ENCODE results near the gene MATR3. TPM values are rescaled to one million over a fixed set of nuclear protein-coding genes. Genes with fewer than 3 reads are reported as not detected.

The MATR3 gene
- polyA plus RNA-seq, 3 donors = 61.8 to 174 (median 137) TPM

DNA sequence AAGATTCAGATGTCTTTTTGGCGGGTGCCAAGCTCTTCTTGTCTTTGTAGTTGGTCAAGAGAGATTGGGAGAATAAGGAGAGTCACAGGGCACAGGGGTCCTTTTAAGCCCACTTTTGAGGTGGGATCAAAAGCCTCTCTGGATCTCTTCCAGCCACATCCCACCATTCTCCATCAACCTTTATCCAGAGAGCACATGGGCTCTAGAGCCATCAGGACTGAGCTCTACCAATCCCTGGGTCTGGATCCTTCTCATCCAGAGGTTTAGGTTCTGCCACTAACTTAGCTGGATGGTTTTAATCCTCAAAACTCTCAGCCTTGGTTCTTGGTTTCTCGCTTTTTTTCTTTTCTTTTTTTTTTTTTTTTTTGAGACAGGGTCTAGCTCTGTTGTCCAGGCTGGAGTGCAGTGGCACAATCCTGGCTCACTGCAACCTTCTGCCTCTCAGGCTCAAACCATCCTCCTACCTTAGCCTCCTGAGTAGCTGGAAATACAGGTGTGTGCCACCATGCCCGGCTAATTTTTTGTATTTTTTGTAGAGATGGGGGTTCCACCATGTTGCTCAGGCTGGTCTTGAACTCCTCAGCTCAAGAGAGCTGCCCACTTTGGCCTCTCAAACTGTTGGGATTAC, 44.6 kb upstream of the MATR3 start:
- WGBS (ENCODE audit: insufficient coverage) = 100% methylated on average over 1 of the region's 3 CpGs
- Mint-ChIP-seq H3K4me3 (no peak overlapping the region), H3K27ac (peak overlapping the region in 1 of 7 donors; percentile 16), H3K27me3 (ENCODE audit: low read depth in 3 of 3) (peaks cover 0 to 2% (median 0%) of the 10 kb centered on the region in 3 donors), H3K36me3 (no peaks in the 10 kb centered on the region), H3K4me1 (peaks cover 29% of the 10 kb centered on the region), H3K9me3 (peaks cover 0 to 8% (median 0%) of the 10 kb centered on the region in 7 donors)
- no peak overlapping the region for H3K4me3 ChIP-seq (replicated peaks in 1 of 3; ENCODE audit: low read depth in 2 of 3, low read length in 3 of 3)
- H3K79me2 ChIP-seq (ENCODE audit: insufficient read depth, low read length) = no peaks in the 10 kb centered on the region
- intact Hi-C loops (cut with micrococcal nuclease) = no loop called here
- no peak overlapping the region for H3K27ac ChIP-seq (ENCODE audit: low read depth in 1 of 2, low read length in 2 of 2)
- no peak for DNase-seq
- no peaks in the 10 kb centered on the region for H3K9me3 ChIP-seq (replicated peaks in 1 of 2; ENCODE audit: control insufficient read depth in 1 of 2, insufficient read depth in 1 of 2, low read length in 2 of 2)
- no peak overlapping the region for H3K4me2 ChIP-seq (replicated peaks; ENCODE audit: extremely low read depth, low read length, poor library complexity, severe bottlenecking)
- H3K9ac ChIP-seq (ENCODE audit: insufficient read depth, low read length, poor library complexity, severe bottlenecking) = no peak overlapping the region
- TF ChIP-seq, protein P1, sequence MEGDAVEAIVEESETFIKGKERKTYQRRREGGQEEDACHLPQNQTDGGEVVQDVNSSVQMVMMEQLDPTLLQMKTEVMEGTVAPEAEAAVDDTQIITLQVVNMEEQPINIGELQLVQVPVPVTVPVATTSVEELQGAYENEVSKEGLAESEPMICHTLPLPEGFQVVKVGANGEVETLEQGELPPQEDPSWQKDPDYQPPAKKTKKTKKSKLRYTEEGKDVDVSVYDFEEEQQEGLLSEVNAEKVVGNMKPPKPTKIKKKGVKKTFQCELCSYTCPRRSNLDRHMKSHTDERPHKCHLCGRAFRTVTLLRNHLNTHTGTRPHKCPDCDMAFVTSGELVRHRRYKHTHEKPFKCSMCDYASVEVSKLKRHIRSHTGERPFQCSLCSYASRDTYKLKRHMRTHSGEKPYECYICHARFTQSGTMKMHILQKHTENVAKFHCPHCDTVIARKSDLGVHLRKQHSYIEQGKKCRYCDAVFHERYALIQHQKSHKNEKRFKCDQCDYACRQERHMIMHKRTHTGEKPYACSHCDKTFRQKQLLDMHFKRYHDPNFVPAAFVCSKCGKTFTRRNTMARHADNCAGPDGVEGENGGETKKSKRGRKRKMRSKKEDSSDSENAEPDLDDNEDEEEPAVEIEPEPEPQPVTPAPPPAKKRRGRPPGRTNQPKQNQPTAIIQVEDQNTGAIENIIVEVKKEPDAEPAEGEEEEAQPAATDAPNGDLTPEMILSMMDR (IDR thresholded peaks at IDR 0.05) = no peak
- no peak overlapping the region for H2AFZ ChIP-seq (ENCODE audit: insufficient read depth, low read depth, low read length, poor library complexity, severe bottlenecking)
- no peaks in the 10 kb centered on the region for H4K20me1 ChIP-seq (ENCODE audit: insufficient read depth, low read length)
- no peaks in the 10 kb centered on the region for H3K36me3 ChIP-seq (replicated peaks in 1 of 2; ENCODE audit: control insufficient read depth in 1 of 2, insufficient read depth in 2 of 2, low read length in 2 of 2)
- H3K4me1 ChIP-seq (ENCODE audit: control insufficient read depth in 1 of 2, insufficient read depth in 2 of 2, low read length in 2 of 2) = peaks cover 17 to 31% of the 10 kb centered on the region in 2 donors
- no peaks in the 10 kb centered on the region for H3K27me3 ChIP-seq (ENCODE audit: control insufficient read depth in 2 of 2, insufficient read depth in 2 of 2, low read length in 2 of 2)

DNA sequence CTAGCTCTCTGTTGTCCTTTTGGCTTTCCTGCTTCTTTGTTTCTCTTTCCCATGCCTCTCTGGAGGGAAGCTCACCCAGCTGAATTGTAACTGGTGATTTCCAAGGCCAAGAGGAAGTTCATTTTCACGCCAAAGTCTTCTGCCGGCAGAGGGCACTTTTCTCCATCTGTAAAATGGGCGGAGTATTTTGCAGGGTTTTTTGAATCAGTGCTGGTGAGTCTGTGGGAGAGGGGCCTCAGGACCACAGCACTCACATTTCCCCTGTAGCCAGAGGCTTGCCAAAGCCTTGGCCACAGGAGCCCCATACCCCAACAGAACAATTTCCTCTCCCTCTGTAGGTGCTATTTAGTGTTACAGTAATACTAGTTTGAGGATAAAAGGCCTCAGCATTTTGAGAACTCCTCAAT, 42.3 kb upstream of the MATR3 start:
- Histone ChIP-seq H3K9me3 (replicated peaks in 1 of 2; ENCODE audit: control insufficient read depth in 1 of 2, insufficient read depth in 1 of 2, low read length in 2 of 2) (no peaks in the 10 kb centered on the region), H3K4me1 (ENCODE audit: control insufficient read depth in 1 of 2, insufficient read depth in 2 of 2, low read length in 2 of 2) (peaks cover 10 to 21% of the 10 kb centered on the region in 2 donors), H3K4me2 (replicated peaks; ENCODE audit: extremely low read depth, low read length, poor library complexity, severe bottlenecking) (no peak overlapping the region), H3K9ac (ENCODE audit: insufficient read depth, low read length, poor library complexity, severe bottlenecking) (no peak overlapping the region), H2AFZ (ENCODE audit: insufficient read depth, low read depth, low read length, poor library complexity, severe bottlenecking) (peak overlapping the region; percentile 48), H4K20me1 (ENCODE audit: insufficient read depth, low read length) (no peaks in the 10 kb centered on the region), H3K79me2 (ENCODE audit: insufficient read depth, low read length) (no peaks in the 10 kb centered on the region), H3K27ac (ENCODE audit: low read depth in 1 of 2, low read length in 2 of 2) (no peak overlapping the region), H3K36me3 (replicated peaks in 1 of 2; ENCODE audit: control insufficient read depth in 1 of 2, insufficient read depth in 2 of 2, low read length in 2 of 2) (no peaks in the 10 kb centered on the region), H3K4me3 (replicated peaks in 1 of 3; ENCODE audit: low read depth in 2 of 3, low read length in 3 of 3) (no peak overlapping the region), H3K27me3 (ENCODE audit: control insufficient read depth in 2 of 2, insufficient read depth in 2 of 2, low read length in 2 of 2) (no peaks in the 10 kb centered on the region)
- intact Hi-C loops (cut with micrococcal nuclease) = no loop called here
- H3K27me3 Mint-ChIP-seq (ENCODE audit: low read depth in 3 of 3) = peaks cover 0 to 4% (median 0%) of the 10 kb centered on the region in 3 donors
- DNase-seq = peak; percentile 16 to 49 (median 23)
- peak overlapping the region in 3 of 7 donors; percentile 10 to 87 (median 63) for H3K27ac Mint-ChIP-seq
- no peaks in the 10 kb centered on the region for H3K36me3 Mint-ChIP-seq
- peaks cover 21% of the 10 kb centered on the region for H3K4me1 Mint-ChIP-seq
- TF ChIP-seq, protein P1 (IDR thresholded peaks at IDR 0.05) = peak; percentile 17
- WGBS (ENCODE audit: insufficient coverage) = no CpG with 5 or more reads among the region's 3 CpGs
- H3K9me3 Mint-ChIP-seq = peaks cover 0 to 2% (median 0%) of the 10 kb centered on the region in 7 donors
- H3K4me3 Mint-ChIP-seq = no peak overlapping the region

All from CD14-positive monocyte (primary cell).